GM18951 (cell line): ENCODE data around the gene C20orf96.

Experiments
- POLR2A ChIP-seq: IDR thresholded peaks from 4 replicates; pipeline ENCODE4 v1.6.1; 2011; ENCODE audit warnings: mild to moderate bottlenecking; ENCODE audit not compliant: insufficient read length, insufficient read depth; ENCODE audit errors: extremely low read depth
- in situ Hi-C: fragments of 300-500 bp; cut with MboI; formaldehyde crosslinking; loops from one replicate; pipeline ENCODE4 v1.12.0; 2022; ENCODE audit warnings: low sequenced_read_pairs, mixed read lengths, inconsistent platforms; ENCODE audit not compliant: unreplicated experiment

Gene C20orf96

GRCh38 chr20:325045-325888 lies 34.7 kb upstream of the C20orf96 start, which contains the start of gene SOX12:
TSS of gene SOX12 (plus strand) at chr20:325552. CDS start at chr20:325925, 373 bp downstream.
- TF ChIP-seq POLR2A = peak; percentile 70
- in situ Hi-C loops = no loop called here

- in situ Hi-C loops = no loop called here
Measured at GRCh38 chr20:324177-325044, 33.9 kb upstream of the C20orf96 start.

GRCh38 chr20:316316-317068 lies 25.9 kb upstream of the C20orf96 start:
- TF ChIP-seq POLR2A = no peak
- in situ Hi-C loops = no loop called here

More at GRCh38 chr20:324177-325044, 33.9 kb upstream of the C20orf96 start:
- peak; percentile 68 for TF ChIP-seq POLR2A

- in situ Hi-C loops = no loop called here
- no peak for TF ChIP-seq POLR2A
Measured at GRCh38 chr20:313948-314347, 23.4 kb upstream of the C20orf96 start.

- in situ Hi-C loops = no loop called here
- no peak for TF ChIP-seq POLR2A
Measured at GRCh38 chr20:313402-313801, 22.9 kb upstream of the C20orf96 start.

GRCh38 chr20:312866-313265 lies 22.3 kb upstream of the C20orf96 start:
- in situ Hi-C loops = no loop called here

GRCh38 chr20:312067-312466 lies 21.5 kb upstream of the C20orf96 start:
- in situ Hi-C loops = no loop called here
- no peak for TF ChIP-seq POLR2A

More at GRCh38 chr20:312866-313265, 22.3 kb upstream of the C20orf96 start:
- TF ChIP-seq POLR2A = no peak

- in situ Hi-C loops = no loop called here
- TF ChIP-seq POLR2A = no peak
Measured at GRCh38 chr20:311609-312008, 21.1 kb upstream of the C20orf96 start.

- in situ Hi-C loops = no loop called here
Measured at GRCh38 chr20:310645-311044, 20.1 kb upstream of the C20orf96 start.

GRCh38 chr20:309841-310644 lies 19.5 kb upstream of the C20orf96 start:
- in situ Hi-C loops = no loop called here
- TF ChIP-seq POLR2A = no peak

More at GRCh38 chr20:310645-311044, 20.1 kb upstream of the C20orf96 start:
- TF ChIP-seq POLR2A = no peak

- in situ Hi-C loops = no loop called here
Measured at GRCh38 chr20:309306-309840, 18.8 kb upstream of the C20orf96 start.

More at GRCh38 chr20:309306-309840, 18.8 kb upstream of the C20orf96 start:
- TF ChIP-seq POLR2A = no peak
